ENCODE data around the gene LOX. TPM values are rescaled to one million over a fixed set of nuclear protein-coding genes. Genes with fewer than 3 reads are reported as not detected.

LOX gene
- total and polyA plus RNA-seq, 8 donors = 1.1 to 31.4 (median 5.0) TPM

- Histone ChIP-seq H3K27me3 (no peaks in the 10 kb centered on the region), H3K4me1 (no peaks in the 10 kb centered on the region), H3K27ac (no peak overlapping the region), H3K9me3 (no peaks in the 10 kb centered on the region), H3K36me3 (peaks cover 3 to 30% (median 26%) of the 10 kb centered on the region in 4 donors), H3K4me3 (no peak overlapping the region)
- DNase-seq = no peak
- WGBS, 5 donors = 86 to 92% (median 91%) methylated on average over 2 of the region's 2 CpGs
- intact Hi-C loops (cut with DNase I; ENCODE audit: low total_unique reads) = no loop called here
- TF ChIP-seq POLR2A (IDR thresholded peaks at IDR 0.05) = no peak
- TF ChIP-seq EP300 (IDR thresholded peaks at IDR 0.05) = no peak
- TF ChIP-seq POLR2AphosphoS5 (IDR thresholded peaks at IDR 0.05) = no peak
- no peak for TF ChIP-seq CTCF (IDR thresholded peaks at IDR 0.05)
These were observed 46.2 kb downstream of the LOX start for GRCh38 chr5:122031836-122032235.

GRCh38 chr5:122030251-122030650 lies 47.8 kb downstream of the LOX start:
- H3K9me3 ChIP-seq = no peaks in the 10 kb centered on the region
- no peaks in the 10 kb centered on the region for H3K27me3 ChIP-seq
- H3K36me3 ChIP-seq = peaks cover 3 to 28% (median 26%) of the 10 kb centered on the region in 4 donors
- H3K27ac ChIP-seq = no peak overlapping the region
- intact Hi-C loops (cut with DNase I; ENCODE audit: low total_unique reads) = no loop called here
- no peak for DNase-seq
- no peak overlapping the region for H3K4me3 ChIP-seq
- TF ChIP-seq CTCF (IDR thresholded peaks at IDR 0.05) = no peak
- no peak for TF ChIP-seq POLR2AphosphoS5 (IDR thresholded peaks at IDR 0.05)
- no peak for TF ChIP-seq EP300 (IDR thresholded peaks at IDR 0.05)
- TF ChIP-seq POLR2A (IDR thresholded peaks at IDR 0.05) = no peak
- H3K4me1 ChIP-seq = no peaks in the 10 kb centered on the region

- intact Hi-C loops (cut with DNase I; ENCODE audit: low total_unique reads) = no loop called here
- DNase-seq = no peak
- H3K36me3 ChIP-seq = peaks cover 3 to 28% (median 26%) of the 10 kb centered on the region in 4 donors
- no peak overlapping the region for H3K27ac ChIP-seq
- H3K9me3 ChIP-seq = no peaks in the 10 kb centered on the region
- H3K27me3 ChIP-seq = no peaks in the 10 kb centered on the region
- 62 to 81% (median 74%) methylated on average over 1 of the region's 1 CpG for WGBS, 5 donors
- TF ChIP-seq POLR2AphosphoS5 (IDR thresholded peaks at IDR 0.05) = no peak
- TF ChIP-seq EP300 (IDR thresholded peaks at IDR 0.05) = no peak
- TF ChIP-seq CTCF (IDR thresholded peaks at IDR 0.05) = no peak
- no peak for TF ChIP-seq POLR2A (IDR thresholded peaks at IDR 0.05)
- H3K4me3 ChIP-seq = no peak overlapping the region
- H3K4me1 ChIP-seq = no peaks in the 10 kb centered on the region
These were observed 48.2 kb downstream of the LOX start for GRCh38 chr5:122029818-122030217.

- Histone ChIP-seq H3K4me1 (no peaks in the 10 kb centered on the region), H3K27me3 (no peaks in the 10 kb centered on the region), H3K27ac (no peak overlapping the region), H3K36me3 (peaks cover 9 to 53% (median 50%) of the 10 kb centered on the region in 4 donors), H3K9me3 (no peaks in the 10 kb centered on the region), H3K4me3 (no peak overlapping the region)
- 90 to 98% (median 94%) methylated on average over 2 of the region's 2 CpGs for WGBS, 5 donors
- intact Hi-C loops (cut with DNase I; ENCODE audit: low total_unique reads) = no loop called here
- DNase-seq = no peak
- no peak for TF ChIP-seq CTCF (IDR thresholded peaks at IDR 0.05)
- no peak for TF ChIP-seq POLR2AphosphoS5 (IDR thresholded peaks at IDR 0.05)
- no peak for TF ChIP-seq POLR2A (IDR thresholded peaks at IDR 0.05)
- no peak for TF ChIP-seq EP300 (IDR thresholded peaks at IDR 0.05)
These were observed 55.1 kb downstream of the LOX start for GRCh38 chr5:122022966-122023365.
